ENCODE data around the gene SP140. TPM values are rescaled to one million over a fixed set of nuclear protein-coding genes. Genes with fewer than 3 reads are reported as not detected.
"Not testable (repeated sequence)": the region's sequence is repeated elsewhere in the genome, so short reads cannot be mapped to it uniquely, and the experiment has no call there.

Gene SP140
- total RNA-seq, 1 experiment from 2014 or later: 3.7 TPM

DNA sequence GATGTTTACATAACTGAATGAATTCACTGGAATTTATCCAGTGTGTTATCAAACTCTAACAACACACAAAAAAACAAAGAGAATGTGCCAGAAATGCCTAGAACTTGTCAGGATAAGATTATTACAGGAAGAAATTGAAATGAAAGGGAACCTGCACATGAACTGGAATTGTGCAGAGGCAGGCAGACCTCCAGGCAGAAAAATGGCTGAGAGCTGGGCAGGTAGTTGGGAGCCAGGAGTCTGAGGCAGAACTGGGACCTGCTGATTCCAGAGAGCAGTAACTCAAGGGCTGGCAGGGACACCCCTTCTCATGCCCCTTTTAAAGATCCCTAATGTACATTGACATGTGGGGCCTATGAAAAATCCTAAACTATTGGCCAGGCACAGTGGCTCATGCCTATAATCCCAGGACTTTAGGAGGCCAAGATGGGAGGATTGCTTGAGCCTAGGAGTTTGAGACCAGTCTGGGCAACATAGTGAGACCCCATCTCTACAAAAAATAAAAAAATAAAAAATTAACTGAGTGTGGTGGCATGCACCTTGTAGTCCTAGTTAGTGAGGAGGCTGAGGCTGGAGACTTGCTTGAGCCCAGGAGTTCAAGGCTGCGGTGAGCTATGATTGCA, 5.1 kb upstream of the SP140 start:
- in situ Hi-C loops (cut with HindIII; ENCODE audit: low pct_unique_long_range_greater_than_20kb, low sequenced_read_pairs): no loop called here

DNA sequence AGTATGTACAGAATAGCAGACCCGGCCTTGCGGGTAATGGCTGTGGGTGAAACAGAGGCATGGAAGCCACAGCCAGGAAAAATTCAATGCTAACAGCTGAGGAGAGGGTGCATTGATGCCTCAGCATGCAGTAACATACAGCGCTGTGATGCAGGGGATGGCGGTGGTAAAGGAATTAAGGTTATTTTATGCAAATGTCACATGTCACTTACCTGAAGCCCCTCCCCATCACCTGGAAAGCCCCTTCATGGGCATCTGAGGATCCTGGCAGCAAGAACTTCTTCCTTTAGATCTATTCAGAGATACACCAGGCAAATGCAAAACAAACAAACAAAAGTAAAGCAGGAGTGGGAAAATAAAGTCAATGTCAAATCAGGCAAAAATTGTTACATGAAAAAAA, 4.0 kb upstream of the SP140 start:
- DNase-seq (ENCODE audit: low read depth): no peak
- in situ Hi-C loops (cut with HindIII; ENCODE audit: low pct_unique_long_range_greater_than_20kb, low sequenced_read_pairs): no loop called here

More for the DNA sequence above, 5.1 kb upstream of the SP140 start:
- no peak for DNase-seq (ENCODE audit: low read depth)

DNA sequence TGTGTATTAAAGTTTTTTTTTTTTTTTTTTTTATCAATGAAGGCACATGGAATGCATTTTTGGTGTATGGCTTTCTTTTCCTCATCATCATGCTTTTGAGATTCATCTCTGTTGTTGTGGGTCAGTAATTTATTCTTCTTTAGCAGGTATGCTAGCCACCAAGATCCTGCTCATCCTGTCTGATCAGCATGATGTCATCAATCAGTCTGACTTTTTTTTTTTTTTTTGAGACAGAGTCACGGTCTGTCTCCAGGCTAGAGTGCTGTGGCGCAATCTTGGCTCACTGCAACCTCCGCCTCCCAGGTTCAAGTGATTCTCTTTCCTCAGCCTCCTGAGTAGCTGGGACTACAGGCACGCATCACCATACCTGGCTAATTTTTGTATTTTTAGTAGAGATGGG, 2.7 kb upstream of the SP140 start:
- DNase-seq (ENCODE audit: low read depth); in situ Hi-C loops (cut with HindIII; ENCODE audit: low pct_unique_long_range_greater_than_20kb, low sequenced_read_pairs): not testable (repeated sequence)

- no peak for DNase-seq (ENCODE audit: low read depth)
- in situ Hi-C loops (cut with HindIII; ENCODE audit: low pct_unique_long_range_greater_than_20kb, low sequenced_read_pairs): no loop called here
These were observed 1.1 kb upstream of the SP140 start for GRCh38 chr2:230224458-230224857.

DNA sequence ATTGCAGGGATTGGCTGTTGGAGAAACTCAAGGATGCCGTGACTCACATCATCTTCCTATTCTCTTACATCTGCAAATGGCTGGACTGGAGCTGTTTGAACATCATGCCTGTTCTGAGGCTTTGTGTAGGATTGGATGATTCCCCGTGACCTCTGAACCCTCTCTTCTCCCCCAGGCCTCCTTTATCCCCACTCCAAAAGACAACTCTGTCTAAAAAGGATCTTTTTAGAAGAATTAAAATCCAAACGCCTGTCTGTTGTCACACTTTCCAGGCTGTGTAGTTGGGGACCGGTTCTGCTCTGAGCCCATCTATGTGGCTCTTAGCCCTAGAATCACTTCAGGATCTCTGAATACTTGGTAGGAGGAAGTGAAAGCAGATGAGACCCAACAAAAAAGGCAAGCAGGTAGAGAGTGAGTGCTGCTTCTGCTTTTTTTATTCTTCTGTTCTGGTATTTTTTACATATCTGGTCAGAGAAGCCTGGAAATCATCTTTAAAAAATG, 565 bp downstream of the SP140 start:
- no peak for DNase-seq (ENCODE audit: low read depth)
- in situ Hi-C loops (cut with HindIII; ENCODE audit: low pct_unique_long_range_greater_than_20kb, low sequenced_read_pairs): no loop called here

- no peak for DNase-seq (ENCODE audit: low read depth)
- in situ Hi-C loops (cut with HindIII; ENCODE audit: low pct_unique_long_range_greater_than_20kb, low sequenced_read_pairs): no loop called here
These were observed 1.7 kb downstream of the SP140 start for GRCh38 chr2:230227216-230227615.

- in situ Hi-C loops (cut with HindIII; ENCODE audit: low pct_unique_long_range_greater_than_20kb, low sequenced_read_pairs): no loop called here
- DNase-seq (ENCODE audit: low read depth): no peak
These were observed 4.6 kb downstream of the SP140 start for GRCh38 chr2:230230087-230230486.

DNA sequence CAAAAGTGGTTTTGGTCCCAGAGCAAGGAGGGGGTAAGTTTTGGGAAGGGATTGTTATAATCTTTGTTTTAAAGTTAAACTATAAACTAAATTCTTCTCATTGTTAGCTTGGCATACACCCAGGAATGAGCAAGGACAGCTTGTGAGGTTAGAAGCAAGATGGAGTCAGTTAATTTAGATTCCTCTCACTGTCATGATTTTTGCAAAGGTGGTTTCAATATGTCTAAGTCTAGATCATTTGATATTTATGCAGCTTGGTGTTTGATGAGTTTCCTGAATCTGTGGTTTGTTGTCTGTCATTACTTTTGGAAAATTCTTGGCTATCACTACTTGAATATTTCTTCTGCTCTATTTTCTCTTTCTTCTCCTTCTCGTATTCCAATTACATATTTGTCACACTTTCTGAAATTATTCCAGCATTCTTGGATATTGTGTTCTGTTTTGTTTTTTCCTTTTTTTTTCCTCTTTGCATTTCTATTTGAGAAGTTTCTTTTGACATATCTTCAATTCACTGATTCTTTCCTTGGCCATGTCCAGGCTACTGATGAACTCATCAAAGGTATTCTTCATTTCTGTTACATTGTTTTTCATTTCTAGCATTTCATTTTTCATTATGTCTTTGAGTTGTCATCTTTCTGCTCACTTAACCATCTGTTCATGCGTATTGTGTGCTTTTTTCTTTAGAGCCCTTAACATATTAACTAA, 5.1 kb downstream of the SP140 start:
- DNase-seq (ENCODE audit: low read depth): no peak
- in situ Hi-C loops (cut with HindIII; ENCODE audit: low pct_unique_long_range_greater_than_20kb, low sequenced_read_pairs): no loop called here

DNA sequence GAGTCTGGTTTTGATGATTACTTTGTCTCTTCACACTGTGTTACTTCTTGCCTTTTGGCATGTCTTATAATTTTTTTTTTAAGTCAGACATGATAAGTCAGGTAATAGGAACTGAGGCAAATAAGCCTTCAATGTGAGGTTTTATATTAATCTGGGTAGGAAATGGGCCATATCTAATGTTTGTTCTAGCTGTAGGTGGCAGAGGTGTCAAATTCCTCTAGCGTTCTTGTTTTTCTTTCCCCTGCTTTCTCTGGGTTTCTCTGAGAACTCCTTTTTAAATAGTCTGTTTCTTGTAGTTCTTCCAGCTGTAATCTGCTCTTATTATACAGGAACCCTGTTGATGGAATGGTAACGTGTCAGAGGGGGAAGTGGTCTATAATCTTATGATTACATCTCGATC, 5.7 kb downstream of the SP140 start:
- DNase-seq (ENCODE audit: low read depth): no peak
- in situ Hi-C loops (cut with HindIII; ENCODE audit: low pct_unique_long_range_greater_than_20kb, low sequenced_read_pairs): no loop called here

DNA sequence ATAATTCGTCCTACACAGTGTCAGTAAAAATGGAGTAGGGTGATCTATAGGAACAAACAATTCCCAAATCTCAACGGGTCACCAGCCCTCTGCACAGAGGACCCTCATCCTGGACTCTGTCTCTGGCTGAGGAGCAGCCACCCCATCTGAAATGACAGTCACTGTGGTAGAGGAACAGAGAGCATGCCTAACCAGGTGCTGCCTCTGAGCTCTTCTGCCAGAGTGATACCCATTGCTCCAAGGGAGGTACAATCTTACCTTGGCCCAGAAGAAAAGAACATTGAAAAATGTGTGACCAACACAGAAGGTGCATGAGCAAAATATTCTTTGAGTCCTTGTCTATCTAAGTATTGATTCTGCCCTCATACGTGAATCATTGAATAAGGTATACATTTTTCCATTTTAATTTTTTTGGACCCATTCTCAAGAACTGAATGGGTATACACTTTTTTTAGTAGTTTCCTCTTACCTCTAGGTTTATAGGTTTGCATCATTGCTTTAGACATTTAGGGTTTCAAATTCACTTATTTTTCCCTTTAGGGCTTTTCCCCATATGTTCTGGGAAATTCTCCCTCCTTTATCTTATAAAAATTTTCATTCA, 8.7 kb downstream of the SP140 start:
- in situ Hi-C loops (cut with HindIII; ENCODE audit: low pct_unique_long_range_greater_than_20kb, low sequenced_read_pairs): no loop called here
- no peak for DNase-seq (ENCODE audit: low read depth)

- no peak for DNase-seq (ENCODE audit: low read depth)
- in situ Hi-C loops (cut with HindIII; ENCODE audit: low pct_unique_long_range_greater_than_20kb, low sequenced_read_pairs): no loop called here
These were observed 9.3 kb downstream of the SP140 start for GRCh38 chr2:230234845-230235244.

- DNase-seq (ENCODE audit: low read depth): no peak
- in situ Hi-C loops (cut with HindIII; ENCODE audit: low pct_unique_long_range_greater_than_20kb, low sequenced_read_pairs): no loop called here
These were observed 18.7 kb downstream of the SP140 start for GRCh38 chr2:230244211-230244610.

DNA sequence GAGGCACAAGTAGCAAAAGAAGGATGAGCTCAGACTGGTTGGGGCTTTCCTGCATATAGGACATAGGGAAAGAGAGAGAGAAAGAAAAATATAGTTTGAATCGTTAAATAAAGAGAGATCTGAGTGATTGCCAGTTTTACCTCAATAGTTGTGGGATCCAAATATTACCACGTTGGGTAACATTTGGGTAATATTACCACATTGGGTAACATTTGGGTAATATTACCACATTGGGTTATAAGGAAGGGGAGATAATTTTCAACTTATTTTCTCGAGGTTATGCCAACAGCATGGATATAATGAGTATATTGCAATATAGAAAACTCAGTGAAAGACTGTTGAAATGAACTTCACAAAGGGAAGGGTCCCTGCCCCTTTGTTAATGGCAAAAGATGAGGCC, 20.7 kb downstream of the SP140 start:
- in situ Hi-C loops (cut with HindIII; ENCODE audit: low pct_unique_long_range_greater_than_20kb, low sequenced_read_pairs): no loop called here
- no peak for DNase-seq (ENCODE audit: low read depth)

DNA sequence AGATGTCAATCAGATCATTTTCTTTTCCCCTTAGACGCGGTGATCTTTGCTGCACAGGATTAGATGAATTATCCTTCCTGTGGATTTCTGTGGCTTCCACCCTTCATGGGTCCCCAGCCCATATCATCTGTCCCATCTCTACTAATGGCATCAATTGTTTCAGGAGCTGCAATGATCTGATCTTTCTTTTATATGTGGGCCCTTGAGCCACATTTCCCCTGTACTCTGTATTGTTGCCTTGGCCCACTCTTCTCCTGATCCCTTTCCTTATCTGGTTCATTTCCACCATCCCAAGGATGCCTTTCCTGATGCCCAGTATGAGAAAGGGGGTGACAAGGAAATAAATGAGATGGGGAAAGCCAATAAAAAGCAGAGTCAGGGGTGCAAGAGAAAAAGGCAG, 24.7 kb downstream of the SP140 start:
- in situ Hi-C loops (cut with HindIII; ENCODE audit: low pct_unique_long_range_greater_than_20kb, low sequenced_read_pairs): no loop called here
- DNase-seq (ENCODE audit: low read depth): no peak

DNA sequence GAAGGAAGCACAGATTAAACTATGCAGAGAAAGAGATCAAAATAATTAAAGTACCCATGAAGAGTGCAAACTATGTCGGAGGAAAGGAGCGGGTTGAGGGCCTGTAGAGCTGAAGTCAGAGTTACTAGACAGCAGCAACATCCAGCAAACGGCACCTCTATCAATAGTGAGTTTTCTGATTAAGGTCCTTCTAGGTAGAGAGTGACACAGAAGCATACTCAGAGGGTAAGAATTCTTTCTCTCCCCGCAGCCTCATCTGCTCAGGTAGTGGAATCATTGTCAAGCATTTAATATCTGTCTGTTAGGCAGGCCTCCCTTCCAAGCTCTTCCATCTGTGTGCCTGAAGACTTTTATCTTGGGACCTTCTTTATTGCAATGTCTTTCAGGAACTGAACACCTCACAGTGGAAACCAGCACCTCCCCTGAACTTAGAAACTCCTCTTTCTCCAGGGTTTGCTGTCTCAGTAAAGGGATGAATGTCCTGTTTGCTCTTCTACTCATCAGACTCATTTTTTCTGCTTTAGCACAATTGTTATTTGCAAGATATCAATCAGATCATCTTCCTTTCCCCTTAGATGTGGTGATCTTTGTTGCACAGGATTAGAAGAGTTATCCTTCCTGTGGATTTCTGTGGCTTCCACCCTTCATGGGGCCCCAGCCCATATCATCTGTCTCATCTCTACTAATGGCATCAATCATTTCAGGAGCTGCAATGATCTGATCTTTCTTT, 28.8 kb downstream of the SP140 start:
- no peak for DNase-seq (ENCODE audit: low read depth)
- in situ Hi-C loops (cut with HindIII; ENCODE audit: low pct_unique_long_range_greater_than_20kb, low sequenced_read_pairs): no loop called here

DNA sequence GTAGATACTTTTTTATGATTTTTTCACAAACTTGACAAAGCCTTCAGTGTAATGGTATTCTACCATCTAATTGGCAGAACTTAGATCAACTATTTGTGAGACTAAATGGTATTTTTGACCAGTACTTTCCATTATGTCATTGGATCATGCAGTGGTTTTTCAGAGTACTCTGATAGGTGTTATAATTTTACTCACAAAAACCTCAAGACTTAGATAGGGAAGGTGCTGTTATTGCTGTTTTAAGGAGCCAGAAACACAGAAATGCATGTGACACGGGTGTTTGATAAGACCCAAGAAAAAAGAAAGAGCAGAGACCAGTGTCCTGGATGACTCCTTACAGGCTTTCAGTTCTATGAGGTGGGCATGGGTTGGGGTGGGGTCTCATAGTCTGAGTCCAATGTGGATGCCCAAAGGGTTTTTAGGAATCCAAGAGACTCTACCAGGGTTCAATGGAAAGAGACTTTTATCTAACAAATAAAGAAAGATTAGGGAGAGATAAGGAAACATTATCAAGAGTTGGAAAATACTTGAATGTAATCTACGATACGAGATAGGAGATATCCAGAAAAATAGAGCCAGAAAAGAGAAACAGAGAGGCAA, 31.3 kb downstream of the SP140 start:
- in situ Hi-C loops (cut with HindIII; ENCODE audit: low pct_unique_long_range_greater_than_20kb, low sequenced_read_pairs): no loop called here
- no peak for DNase-seq (ENCODE audit: low read depth)

DNA sequence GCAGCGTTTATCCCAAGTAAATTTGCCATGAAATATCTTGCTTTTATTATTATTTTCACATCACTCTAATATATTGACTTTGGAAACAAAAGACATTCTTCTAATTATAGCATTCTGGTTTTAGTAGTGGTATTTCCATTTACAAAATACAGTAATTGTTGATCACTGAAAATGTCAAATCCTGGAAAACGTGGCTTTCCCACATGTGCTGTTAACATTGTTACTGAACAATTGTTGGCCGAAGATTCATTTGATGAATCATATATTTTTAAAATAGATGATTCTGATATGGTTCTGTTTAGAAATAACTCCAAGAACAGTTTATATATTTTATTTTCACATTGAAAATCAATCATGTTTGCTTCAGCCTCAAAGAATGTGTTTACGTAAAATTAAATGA, 32.9 kb downstream of the SP140 start:
- in situ Hi-C loops (cut with HindIII; ENCODE audit: low pct_unique_long_range_greater_than_20kb, low sequenced_read_pairs): no loop called here

GRCh38 chr2:230262246-230262645, 36.7 kb downstream of the SP140 start:
- DNase-seq (ENCODE audit: low read depth): no peak
- in situ Hi-C loops (cut with HindIII; ENCODE audit: low pct_unique_long_range_greater_than_20kb, low sequenced_read_pairs): no loop called here

More for the DNA sequence above, 32.9 kb downstream of the SP140 start:
- DNase-seq (ENCODE audit: low read depth): no peak

- in situ Hi-C loops (cut with HindIII; ENCODE audit: low pct_unique_long_range_greater_than_20kb, low sequenced_read_pairs); DNase-seq (ENCODE audit: low read depth): not testable (repeated sequence)
These were observed 39.4 kb downstream of the SP140 start for GRCh38 chr2:230264945-230265344.
